AG09309 (cell line): ENCODE measurements around the gene MARVELD2.
A peak's percentile ranks its signal among the peaks of the same experiment; 100 is the strongest.
"Not testable (repeated sequence)": the region's sequence is repeated elsewhere in the genome, so short reads cannot be mapped to it uniquely, and the experiment has no call there.

Source experiments
- DNase-seq: peaks from one replicate; pipeline ENCODE4 v3.0.0-alpha.2; 2010; ENCODE audit warnings: low read depth
- H3K4me3 ChIP-seq: 2 replicates; pipeline ENCODE4 v1.5.1; 2011; ENCODE audit warnings: mild to moderate bottlenecking, low read depth, low read length, moderate library complexity; ENCODE audit not compliant: control insufficient read depth
- CTCF ChIP-seq: IDR thresholded peaks from 2 replicates; pipeline ENCODE4 v1.5.1; 2011; ENCODE audit warnings: mild to moderate bottlenecking, low read depth, low read length, inconsistent platforms; ENCODE audit not compliant: insufficient read depth, control insufficient read depth; ENCODE audit errors: missing control alignments

The MARVELD2 gene

GRCh38 chr5:69431424-69432303, 16.7 kb downstream of the MARVELD2 start:
- TF ChIP-seq CTCF = no peak

GRCh38 chr5:69432412-69433206, 17.7 kb downstream of the MARVELD2 start:
- no peak for DNase-seq
- no peak for TF ChIP-seq CTCF
- H3K4me3 ChIP-seq = no peak overlapping the region

More at GRCh38 chr5:69431424-69432303, 16.7 kb downstream of the MARVELD2 start:
- no peak overlapping the region for H3K4me3 ChIP-seq
- no peak for DNase-seq

- DNase-seq = peak; percentile 29
- H3K4me3 ChIP-seq = not testable (repeated sequence)
Measured at GRCh38 chr5:69435276-69435884, 20.5 kb downstream of the MARVELD2 start.

- no peak overlapping the region for H3K4me3 ChIP-seq
- no peak for TF ChIP-seq CTCF
- DNase-seq = no peak
Measured at GRCh38 chr5:69444127-69444754, 29.3 kb downstream of the MARVELD2 start.

- TF ChIP-seq CTCF = no peak
- H3K4me3 ChIP-seq = no peak overlapping the region
Measured at GRCh38 chr5:69449511-69449910, 34.6 kb downstream of the MARVELD2 start.

GRCh38 chr5:69450116-69450515, 35.2 kb downstream of the MARVELD2 start:
- H3K4me3 ChIP-seq = no peak overlapping the region
- no peak for TF ChIP-seq CTCF
- DNase-seq = peak; percentile 71

More at GRCh38 chr5:69449511-69449910, 34.6 kb downstream of the MARVELD2 start:
- no peak for DNase-seq

- not testable (repeated sequence) for H3K4me3 ChIP-seq, DNase-seq
Measured at GRCh38 chr5:69450527-69450926, 35.6 kb downstream of the MARVELD2 start.
